Gastrocnemius medialis (tissue), 4 donors: ENCODE measurements around the gene CTDSP1.

Experiments used
- CTCF ChIP-seq, 5 experiments: fragments of 450-650 bp in 3 of 5; fragments of 200-600 bp in 2 of 5; sonication (generic) in 2 of 5; IDR thresholded peaks in 4 of 5; conservative IDR thresholded peaks in 1 of 5; 1 replicate in 4 of 5; 2 replicates in 1 of 5; pipeline ENCODE4 v1.5.1; 2016 to 2019; ENCODE audit warnings: antibody characterized with exemption in 5 of 5, mild to moderate bottlenecking in 3 of 5, moderate library complexity in 3 of 5
- POLR2A ChIP-seq, 2 donors: fragments of 450-650 bp; IDR thresholded peaks; one replicate each; pipeline ENCODE4 v1.6.1; 2017; ENCODE audit warnings: antibody characterized with exemption in 2 of 2, mild to moderate bottlenecking in 2 of 2, moderate library complexity in 2 of 2

GRCh38 chr2:218402491-218402901 is 2.8 kb downstream of the CTDSP1 start:
- TF ChIP-seq CTCF (IDR thresholded peaks at IDR 0.05 in 4 of 5, conservative IDR thresholded peaks at IDR 0.05 in 1 of 5) (no peak), POLR2A (IDR thresholded peaks at IDR 0.05) (no peak)
